ENCODE measurements around the gene CHRNB1.

The CHRNB1 gene

DNA sequence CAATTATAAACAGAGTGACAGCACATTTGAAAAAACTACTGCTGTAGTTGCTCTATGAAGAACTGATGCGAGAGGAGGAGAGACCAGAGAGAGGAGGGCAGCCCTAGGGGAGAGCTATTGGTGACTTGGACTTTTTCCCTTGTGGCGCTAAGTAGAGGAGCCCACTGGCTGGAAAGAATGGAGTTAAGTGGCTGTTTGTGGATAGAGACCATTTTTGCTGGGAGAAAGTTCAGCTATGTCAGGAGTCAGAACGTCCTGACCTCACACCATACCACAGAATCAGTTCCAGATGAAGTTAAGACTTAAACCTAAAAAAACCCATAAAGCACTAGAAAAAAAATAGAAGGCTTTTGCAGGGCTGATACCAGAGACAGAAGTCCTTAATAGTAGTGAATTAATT is 41.3 kb downstream of the CHRNB1 start (continued):
- TF ChIP-seq, protein P1, sequence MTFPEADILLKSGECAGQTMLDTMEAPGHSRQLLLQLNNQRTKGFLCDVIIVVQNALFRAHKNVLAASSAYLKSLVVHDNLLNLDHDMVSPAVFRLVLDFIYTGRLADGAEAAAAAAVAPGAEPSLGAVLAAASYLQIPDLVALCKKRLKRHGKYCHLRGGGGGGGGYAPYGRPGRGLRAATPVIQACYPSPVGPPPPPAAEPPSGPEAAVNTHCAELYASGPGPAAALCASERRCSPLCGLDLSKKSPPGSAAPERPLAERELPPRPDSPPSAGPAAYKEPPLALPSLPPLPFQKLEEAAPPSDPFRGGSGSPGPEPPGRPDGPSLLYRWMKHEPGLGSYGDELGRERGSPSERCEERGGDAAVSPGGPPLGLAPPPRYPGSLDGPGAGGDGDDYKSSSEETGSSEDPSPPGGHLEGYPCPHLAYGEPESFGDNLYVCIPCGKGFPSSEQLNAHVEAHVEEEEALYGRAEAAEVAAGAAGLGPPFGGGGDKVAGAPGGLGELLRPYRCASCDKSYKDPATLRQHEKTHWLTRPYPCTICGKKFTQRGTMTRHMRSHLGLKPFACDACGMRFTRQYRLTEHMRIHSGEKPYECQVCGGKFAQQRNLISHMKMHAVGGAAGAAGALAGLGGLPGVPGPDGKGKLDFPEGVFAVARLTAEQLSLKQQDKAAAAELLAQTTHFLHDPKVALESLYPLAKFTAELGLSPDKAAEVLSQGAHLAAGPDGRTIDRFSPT (tag by site-specific recombination; IDR thresholded peaks at IDR 0.05) = no peak
- no peak for TF ChIP-seq ZNF211 (tag by site-specific recombination; IDR thresholded peaks at IDR 0.05; ENCODE audit: low read depth)
- no peak for TF ChIP-seq ZNF223 (tag by site-specific recombination; IDR thresholded peaks at IDR 0.05)
- TF ChIP-seq FEZF1 (tag by site-specific recombination; IDR thresholded peaks at IDR 0.05) = no peak
- TF ChIP-seq ZNF561 (tag by site-specific recombination; IDR thresholded peaks at IDR 0.05; ENCODE audit: borderline replicate concordance) = no peak

DNA sequence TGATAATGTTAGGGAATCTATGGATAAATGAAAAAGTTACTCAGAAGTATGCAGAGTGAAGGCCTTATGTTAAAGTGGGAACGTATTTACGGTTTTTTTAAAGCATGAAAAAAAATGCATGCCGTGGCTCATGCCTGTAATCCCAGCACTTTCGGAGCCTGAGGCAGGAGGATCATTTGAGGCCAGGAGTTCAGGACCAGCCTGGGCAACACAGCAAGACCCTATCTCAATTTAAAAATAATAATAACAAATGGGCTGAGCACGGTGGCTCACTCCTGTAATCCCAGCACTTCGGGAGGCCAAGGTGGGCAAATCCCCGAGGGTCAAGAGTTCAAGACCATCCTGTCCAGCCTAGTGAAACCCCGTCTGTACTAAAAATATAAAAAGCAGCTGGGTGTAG is 45.3 kb downstream of the CHRNB1 start:
- H3K9me3 ChIP-seq (ENCODE audit: control insufficient read depth, insufficient read depth, low read depth, low read length) = no peaks in the 10 kb centered on the region
- TF ChIP-seq ZNF585B (tag by site-specific recombination; IDR thresholded peaks at IDR 0.05) = no peak
- TF ChIP-seq ZNF121 (tag by site-specific recombination; IDR thresholded peaks at IDR 0.05) = peak; percentile 88
- no peak overlapping the region for H3K27ac ChIP-seq (ENCODE audit: extremely low read depth, low read depth, low read length)
- no peak overlapping the region for H3K4me3 ChIP-seq (ENCODE audit: low read depth, low read length)
- CTCF ChIA-PET = interaction anchor here (1.1 to 6.0 kb wide), 3 partner anchors 25 to 120 kb away, joined by 3 to 30 read pairs (median 7); no protein-coding TSS in a partner anchor
- H3K36me3 ChIP-seq (ENCODE audit: control insufficient read depth in 2 of 2, insufficient read depth in 1 of 2, low read length in 2 of 2) = peaks cover 22 to 79% of the 10 kb centered on the region in 2 experiments
- H3K4me1 ChIP-seq (ENCODE audit: control insufficient read depth, insufficient read depth, low read length) = peaks cover 18% of the 10 kb centered on the region
- POLR2A ChIA-PET = interaction anchor here (0.6 to 1.4 kb wide), 2 partner anchors 10 to 224 kb away, joined by 3 to 4 read pairs; no protein-coding TSS in a partner anchor

DNA sequence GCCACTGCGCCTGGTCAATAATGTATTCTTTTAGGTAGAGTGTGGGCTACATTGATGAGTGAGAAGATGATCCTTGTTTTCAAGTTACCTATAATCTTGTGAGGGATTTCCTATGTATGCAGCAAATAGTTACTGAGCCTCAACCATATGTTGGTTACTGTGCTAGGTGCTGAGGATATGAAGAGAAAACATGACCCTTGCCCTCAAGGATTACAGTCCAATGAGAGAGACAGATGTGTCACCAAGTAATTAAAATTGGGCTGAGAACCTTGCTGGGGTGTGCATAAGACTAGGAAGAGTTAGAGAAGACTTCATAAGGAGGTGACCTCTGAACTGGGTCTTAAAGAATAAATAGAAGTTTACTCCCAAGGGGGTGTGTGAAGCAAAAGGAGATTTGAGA is 46.7 kb downstream of the CHRNB1 start:
- Histone ChIP-seq H3K36me3 (ENCODE audit: control insufficient read depth in 2 of 2, insufficient read depth in 1 of 2, low read length in 2 of 2) (peaks cover 33 to 84% of the 10 kb centered on the region in 2 experiments), H3K9me3 (ENCODE audit: control insufficient read depth, insufficient read depth, low read depth, low read length) (no peaks in the 10 kb centered on the region), H3K4me3 (ENCODE audit: low read depth, low read length) (no peak overlapping the region), H3K27ac (ENCODE audit: extremely low read depth, low read depth, low read length) (no peak overlapping the region), H3K4me1 (ENCODE audit: control insufficient read depth, insufficient read depth, low read length) (peaks cover 15% of the 10 kb centered on the region)
- CTCF ChIA-PET = interaction anchor here (0.7 to 6.0 kb wide), 3 partner anchors 24 to 69 kb away, joined by 3 to 30 read pairs (median 22); no protein-coding TSS in a partner anchor
- TF ChIP-seq ZNF433 (tag by site-specific recombination; IDR thresholded peaks at IDR 0.05; ENCODE audit: low read depth) = no peak
- TF ChIP-seq, protein P2, sequence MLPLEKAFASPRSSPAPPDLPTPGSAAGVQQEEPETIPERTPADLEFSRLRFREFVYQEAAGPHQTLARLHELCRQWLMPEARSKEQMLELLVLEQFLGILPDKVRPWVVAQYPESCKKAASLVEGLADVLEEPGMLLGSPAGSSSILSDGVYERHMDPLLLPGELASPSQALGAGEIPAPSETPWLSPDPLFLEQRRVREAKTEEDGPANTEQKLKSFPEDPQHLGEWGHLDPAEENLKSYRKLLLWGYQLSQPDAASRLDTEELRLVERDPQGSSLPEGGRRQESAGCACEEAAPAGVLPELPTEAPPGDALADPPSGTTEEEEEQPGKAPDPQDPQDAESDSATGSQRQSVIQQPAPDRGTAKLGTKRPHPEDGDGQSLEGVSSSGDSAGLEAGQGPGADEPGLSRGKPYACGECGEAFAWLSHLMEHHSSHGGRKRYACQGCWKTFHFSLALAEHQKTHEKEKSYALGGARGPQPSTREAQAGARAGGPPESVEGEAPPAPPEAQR (tag by site-specific recombination; IDR thresholded peaks at IDR 0.05) = no peak
- TF ChIP-seq ZXDB (tag by site-specific recombination; IDR thresholded peaks at IDR 0.05) = no peak
- TF ChIP-seq, protein P3, sequence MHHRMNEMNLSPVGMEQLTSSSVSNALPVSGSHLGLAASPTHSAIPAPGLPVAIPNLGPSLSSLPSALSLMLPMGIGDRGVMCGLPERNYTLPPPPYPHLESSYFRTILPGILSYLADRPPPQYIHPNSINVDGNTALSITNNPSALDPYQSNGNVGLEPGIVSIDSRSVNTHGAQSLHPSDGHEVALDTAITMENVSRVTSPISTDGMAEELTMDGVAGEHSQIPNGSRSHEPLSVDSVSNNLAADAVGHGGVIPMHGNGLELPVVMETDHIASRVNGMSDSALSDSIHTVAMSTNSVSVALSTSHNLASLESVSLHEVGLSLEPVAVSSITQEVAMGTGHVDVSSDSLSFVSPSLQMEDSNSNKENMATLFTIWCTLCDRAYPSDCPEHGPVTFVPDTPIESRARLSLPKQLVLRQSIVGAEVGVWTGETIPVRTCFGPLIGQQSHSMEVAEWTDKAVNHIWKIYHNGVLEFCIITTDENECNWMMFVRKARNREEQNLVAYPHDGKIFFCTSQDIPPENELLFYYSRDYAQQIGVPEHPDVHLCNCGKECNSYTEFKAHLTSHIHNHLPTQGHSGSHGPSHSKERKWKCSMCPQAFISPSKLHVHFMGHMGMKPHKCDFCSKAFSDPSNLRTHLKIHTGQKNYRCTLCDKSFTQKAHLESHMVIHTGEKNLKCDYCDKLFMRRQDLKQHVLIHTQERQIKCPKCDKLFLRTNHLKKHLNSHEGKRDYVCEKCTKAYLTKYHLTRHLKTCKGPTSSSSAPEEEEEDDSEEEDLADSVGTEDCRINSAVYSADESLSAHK (tag by site-specific recombination; IDR thresholded peaks at IDR 0.05) = no peak
- TF ChIP-seq KLF7 (tag by site-specific recombination; IDR thresholded peaks at IDR 0.05; ENCODE audit: borderline replicate concordance) = no peak
- no peak for TF ChIP-seq RBAK (tag by site-specific recombination; IDR thresholded peaks at IDR 0.05)
- TF ChIP-seq OVOL3 (tag by site-specific recombination; IDR thresholded peaks at IDR 0.05) = no peak
- no peak for TF ChIP-seq ZNF16 (tag by site-specific recombination; IDR thresholded peaks at IDR 0.05; ENCODE audit: low read depth)
- no peak for TF ChIP-seq KLF10 (tag by site-specific recombination; IDR thresholded peaks at IDR 0.05)
- TF ChIP-seq HOXD13 (CRISPR knock-in tag; IDR thresholded peaks at IDR 0.05; ENCODE audit: borderline replicate concordance) = no peak
- TF ChIP-seq ZNF184 (tag by site-specific recombination; IDR thresholded peaks at IDR 0.05) = no peak
- POLR2A ChIA-PET = no interaction called here
